ENCODE measurements around the gene ASB10. TPM values are rescaled to one million over a fixed set of nuclear protein-coding genes. Genes with fewer than 3 reads are reported as not detected.
A peak's percentile ranks its signal among the peaks of the same experiment; 100 is the strongest.

The ASB10 gene
- total RNA-seq, 1 experiment from 2014 or later = not detected

DNA sequence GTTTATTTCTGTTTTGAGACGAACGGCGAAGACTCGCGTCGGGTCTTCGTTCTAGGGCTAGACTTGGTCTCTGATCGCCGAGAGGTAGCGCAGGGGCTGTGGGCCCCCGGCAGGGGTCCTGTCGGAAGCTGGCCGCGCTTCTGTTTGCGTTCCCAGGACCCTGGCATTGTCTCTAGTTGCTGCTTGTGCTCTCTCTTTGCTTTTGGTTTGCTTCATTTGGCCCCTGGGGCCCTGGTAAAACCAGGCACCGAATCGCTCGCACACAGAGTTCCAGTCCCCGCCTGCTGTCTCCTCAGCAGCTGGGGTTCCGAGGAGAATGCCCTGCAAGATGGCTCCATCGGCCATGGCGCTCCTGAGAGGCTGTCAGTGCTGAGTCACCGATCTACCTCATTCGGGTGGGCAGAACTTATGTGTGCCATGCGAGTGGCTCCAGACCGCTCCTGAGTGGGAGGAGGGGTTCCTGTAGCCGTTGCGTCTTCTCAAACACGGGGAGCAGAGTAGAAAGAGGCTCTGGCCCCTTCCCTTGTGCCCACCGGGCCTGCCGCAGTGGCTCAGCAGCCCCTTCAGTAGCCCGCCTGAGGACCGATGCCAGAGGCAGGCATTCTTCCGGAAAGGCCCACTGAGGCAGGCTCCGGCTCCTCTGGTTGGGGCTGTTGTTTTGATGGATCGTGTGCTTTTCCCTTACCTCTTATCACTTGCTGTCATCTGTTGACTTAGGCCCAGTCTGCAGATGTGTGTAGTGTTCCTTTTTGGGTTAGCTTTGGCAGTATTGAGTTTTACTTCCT is 46.1 kb upstream of the ASB10 start (continued):
- TF ChIP-seq, protein P1, sequence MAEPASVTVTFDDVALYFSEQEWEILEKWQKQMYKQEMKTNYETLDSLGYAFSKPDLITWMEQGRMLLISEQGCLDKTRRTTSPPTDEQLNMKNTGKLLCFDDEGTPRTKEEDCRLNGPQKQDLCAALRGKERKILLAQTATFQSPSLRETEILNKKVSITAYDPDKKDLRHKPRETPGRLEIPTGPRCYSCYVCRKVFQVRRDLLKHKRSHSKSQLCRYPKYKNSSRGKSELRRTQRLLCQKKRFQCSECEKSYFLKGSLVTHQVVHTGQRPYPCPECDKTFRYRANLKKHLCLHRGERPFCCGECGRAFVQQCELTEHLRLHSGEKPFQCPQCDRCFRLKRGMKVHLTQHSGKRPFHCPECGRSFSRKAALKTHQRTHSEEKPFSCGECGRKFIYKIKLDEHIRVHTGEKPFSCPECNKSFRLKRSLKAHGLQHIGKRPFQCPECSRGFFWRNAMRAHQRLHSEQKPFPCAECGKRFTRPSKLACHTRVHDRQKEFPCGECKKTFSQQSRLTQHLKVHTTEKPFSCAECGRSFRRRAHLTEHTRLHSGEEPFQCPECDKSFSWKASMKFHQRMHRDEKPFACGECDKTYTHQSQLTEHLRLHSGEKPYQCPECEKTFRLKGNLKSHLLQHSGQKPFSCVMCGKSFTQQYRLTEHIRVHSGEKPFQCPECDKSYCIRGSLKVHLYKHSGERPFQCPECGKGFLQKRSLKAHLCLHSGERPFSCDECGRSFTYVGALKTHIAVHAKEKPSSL (CRISPR knock-in tag; conservative IDR thresholded peaks at IDR 0.05) = no peak
- TF ChIP-seq, protein P2, sequence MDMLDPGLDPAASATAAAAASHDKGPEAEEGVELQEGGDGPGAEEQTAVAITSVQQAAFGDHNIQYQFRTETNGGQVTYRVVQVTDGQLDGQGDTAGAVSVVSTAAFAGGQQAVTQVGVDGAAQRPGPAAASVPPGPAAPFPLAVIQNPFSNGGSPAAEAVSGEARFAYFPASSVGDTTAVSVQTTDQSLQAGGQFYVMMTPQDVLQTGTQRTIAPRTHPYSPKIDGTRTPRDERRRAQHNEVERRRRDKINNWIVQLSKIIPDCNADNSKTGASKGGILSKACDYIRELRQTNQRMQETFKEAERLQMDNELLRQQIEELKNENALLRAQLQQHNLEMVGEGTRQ (CRISPR knock-in tag; IDR thresholded peaks at IDR 0.05) = no peak
- 0 out of 2 replicates have a peak, but pooled peaks have one; percentile 64 for TF ChIP-seq NFE2L1 (CRISPR knock-in tag; IDR thresholded peaks at IDR 0.05)
- TF ChIP-seq, protein P3, sequence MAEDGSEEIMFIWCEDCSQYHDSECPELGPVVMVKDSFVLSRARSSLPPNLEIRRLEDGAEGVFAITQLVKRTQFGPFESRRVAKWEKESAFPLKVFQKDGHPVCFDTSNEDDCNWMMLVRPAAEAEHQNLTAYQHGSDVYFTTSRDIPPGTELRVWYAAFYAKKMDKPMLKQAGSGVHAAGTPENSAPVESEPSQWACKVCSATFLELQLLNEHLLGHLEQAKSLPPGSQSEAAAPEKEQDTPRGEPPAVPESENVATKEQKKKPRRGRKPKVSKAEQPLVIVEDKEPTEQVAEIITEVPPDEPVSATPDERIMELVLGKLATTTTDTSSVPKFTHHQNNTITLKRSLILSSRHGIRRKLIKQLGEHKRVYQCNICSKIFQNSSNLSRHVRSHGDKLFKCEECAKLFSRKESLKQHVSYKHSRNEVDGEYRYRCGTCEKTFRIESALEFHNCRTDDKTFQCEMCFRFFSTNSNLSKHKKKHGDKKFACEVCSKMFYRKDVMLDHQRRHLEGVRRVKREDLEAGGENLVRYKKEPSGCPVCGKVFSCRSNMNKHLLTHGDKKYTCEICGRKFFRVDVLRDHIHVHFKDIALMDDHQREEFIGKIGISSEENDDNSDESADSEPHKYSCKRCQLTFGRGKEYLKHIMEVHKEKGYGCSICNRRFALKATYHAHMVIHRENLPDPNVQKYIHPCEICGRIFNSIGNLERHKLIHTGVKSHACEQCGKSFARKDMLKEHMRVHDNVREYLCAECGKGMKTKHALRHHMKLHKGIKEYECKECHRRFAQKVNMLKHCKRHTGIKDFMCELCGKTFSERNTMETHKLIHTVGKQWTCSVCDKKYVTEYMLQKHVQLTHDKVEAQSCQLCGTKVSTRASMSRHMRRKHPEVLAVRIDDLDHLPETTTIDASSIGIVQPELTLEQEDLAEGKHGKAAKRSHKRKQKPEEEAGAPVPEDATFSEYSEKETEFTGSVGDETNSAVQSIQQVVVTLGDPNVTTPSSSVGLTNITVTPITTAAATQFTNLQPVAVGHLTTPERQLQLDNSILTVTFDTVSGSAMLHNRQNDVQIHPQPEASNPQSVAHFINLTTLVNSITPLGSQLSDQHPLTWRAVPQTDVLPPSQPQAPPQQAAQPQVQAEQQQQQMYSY (CRISPR knock-in tag; IDR thresholded peaks at IDR 0.05) = 0 out of 2 replicates have a peak, but pooled peaks have one; percentile 40
- TF ChIP-seq GRHL2 (CRISPR knock-in tag; IDR thresholded peaks at IDR 0.05; ENCODE audit: insufficient replicate concordance, severe bottlenecking) = no peak
- TF ChIP-seq NFATC4 (CRISPR knock-in tag; IDR thresholded peaks at IDR 0.05) = no peak
- TF ChIP-seq, protein P4, sequence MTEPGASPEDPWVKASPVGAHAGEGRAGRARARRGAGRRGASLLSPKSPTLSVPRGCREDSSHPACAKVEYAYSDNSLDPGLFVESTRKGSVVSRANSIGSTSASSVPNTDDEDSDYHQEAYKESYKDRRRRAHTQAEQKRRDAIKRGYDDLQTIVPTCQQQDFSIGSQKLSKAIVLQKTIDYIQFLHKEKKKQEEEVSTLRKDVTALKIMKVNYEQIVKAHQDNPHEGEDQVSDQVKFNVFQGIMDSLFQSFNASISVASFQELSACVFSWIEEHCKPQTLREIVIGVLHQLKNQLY (CRISPR knock-in tag; IDR thresholded peaks at IDR 0.05) = no peak

GRCh38 chr7:151232091-151232916 is 45.3 kb upstream of the ASB10 start, which contains the start of gene CHPF2:
Gene CHPF2 (plus strand): TSS chr7:151232483. CDS start chr7:151234012, 1,529 bp downstream.
- POLR2A ChIA-PET = interaction anchor here (0.7 to 1.0 kb wide), 2 partner anchors 12 to 19 kb away, joined by 3 read pairs; no protein-coding TSS in a partner anchor
- H3K27me3 Mint-ChIP-seq (ENCODE audit: low read depth) = no peaks in the 10 kb centered on the region
- ATAC-seq (peak; percentile 85), DNase-seq (ENCODE audit: low spot score) (peak; percentile 86)
- H3K4me1 Mint-ChIP-seq = peaks cover 24% of the 10 kb centered on the region
- no peaks in the 10 kb centered on the region for H3K9me3 Mint-ChIP-seq
- peaks cover 6% of the 10 kb centered on the region; the same call in 1 of the 2 replicates for H3K36me3 Mint-ChIP-seq
- H3K4me3 Mint-ChIP-seq = peak within 1 kb of the TSS; percentile 99
- H3K27ac Mint-ChIP-seq = peak within 1 kb of the TSS; percentile 91
- CTCF ChIA-PET = interaction anchor here (0.6 to 5.8 kb wide), 3 partner anchors 12 to 108 kb away, joined by 3 to 77 read pairs (median 3); no protein-coding TSS in a partner anchor
- TF ChIP-seq, protein P5, sequence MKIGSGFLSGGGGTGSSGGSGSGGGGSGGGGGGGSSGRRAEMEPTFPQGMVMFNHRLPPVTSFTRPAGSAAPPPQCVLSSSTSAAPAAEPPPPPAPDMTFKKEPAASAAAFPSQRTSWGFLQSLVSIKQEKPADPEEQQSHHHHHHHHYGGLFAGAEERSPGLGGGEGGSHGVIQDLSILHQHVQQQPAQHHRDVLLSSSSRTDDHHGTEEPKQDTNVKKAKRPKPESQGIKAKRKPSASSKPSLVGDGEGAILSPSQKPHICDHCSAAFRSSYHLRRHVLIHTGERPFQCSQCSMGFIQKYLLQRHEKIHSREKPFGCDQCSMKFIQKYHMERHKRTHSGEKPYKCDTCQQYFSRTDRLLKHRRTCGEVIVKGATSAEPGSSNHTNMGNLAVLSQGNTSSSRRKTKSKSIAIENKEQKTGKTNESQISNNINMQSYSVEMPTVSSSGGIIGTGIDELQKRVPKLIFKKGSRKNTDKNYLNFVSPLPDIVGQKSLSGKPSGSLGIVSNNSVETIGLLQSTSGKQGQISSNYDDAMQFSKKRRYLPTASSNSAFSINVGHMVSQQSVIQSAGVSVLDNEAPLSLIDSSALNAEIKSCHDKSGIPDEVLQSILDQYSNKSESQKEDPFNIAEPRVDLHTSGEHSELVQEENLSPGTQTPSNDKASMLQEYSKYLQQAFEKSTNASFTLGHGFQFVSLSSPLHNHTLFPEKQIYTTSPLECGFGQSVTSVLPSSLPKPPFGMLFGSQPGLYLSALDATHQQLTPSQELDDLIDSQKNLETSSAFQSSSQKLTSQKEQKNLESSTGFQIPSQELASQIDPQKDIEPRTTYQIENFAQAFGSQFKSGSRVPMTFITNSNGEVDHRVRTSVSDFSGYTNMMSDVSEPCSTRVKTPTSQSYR (CRISPR knock-in tag; IDR thresholded peaks at IDR 0.05) = 0 out of 2 replicates have a peak, but pooled peaks have one; percentile 21
- no peak for TF ChIP-seq ZNF121 (CRISPR knock-in tag; IDR thresholded peaks at IDR 0.05)
- TF ChIP-seq, protein P4 (CRISPR knock-in tag; IDR thresholded peaks at IDR 0.05) = no peak
- TF ChIP-seq NFE2L1 (CRISPR knock-in tag; IDR thresholded peaks at IDR 0.05) = peak; percentile 26; the same call in 1 of the 2 replicates
- no peak for TF ChIP-seq ESRRA (CRISPR knock-in tag; IDR thresholded peaks at IDR 0.05; ENCODE audit: borderline replicate concordance)
- TF ChIP-seq GTF2I (CRISPR knock-in tag; conservative IDR thresholded peaks at IDR 0.05) = no peak
- TF ChIP-seq ETV6 (CRISPR knock-in tag; IDR thresholded peaks at IDR 0.05) = peak; percentile 52; the same call in 1 of the 2 replicates
- 0 out of 2 replicates have a peak, but pooled peaks have one; percentile 33 for TF ChIP-seq TEAD1 (CRISPR knock-in tag; IDR thresholded peaks at IDR 0.05)
- TF ChIP-seq GABPB1 (CRISPR knock-in tag; IDR thresholded peaks at IDR 0.05) = 0 out of 2 replicates have a peak, but pooled peaks have one; percentile 34
- TF ChIP-seq ARID4B (CRISPR knock-in tag; IDR thresholded peaks at IDR 0.05; ENCODE audit: borderline replicate concordance) = peak; percentile 41; the same call in 1 of the 2 replicates
- no peak for TF ChIP-seq KAT7 (CRISPR knock-in tag; IDR thresholded peaks at IDR 0.05; ENCODE audit: borderline replicate concordance)
